HepG2 (cell line): ENCODE data around the gene MEI1. TPM values are rescaled to one million over a fixed set of nuclear protein-coding genes. Genes with fewer than 3 reads are reported as not detected.

ENCODE experiments used
- ATAC-seq: fragments of 200-7000 bp; cut with Tn5 transposase; 3 replicates; pipeline ENCODE4 v1.9.1; 2020; ENCODE audit warnings: mild to moderate bottlenecking, moderate library complexity
- BruUV-seq: library from RNA; stranded (reverse); fragments of 400-500 nt; replicated peaks from 2 replicates; lab custom pipeline; 2021; lab: Mats Ljungman, UMichigan
- CTCF ChIA-PET: fragments of 300-600 bp; formaldehyde crosslinking; extraction: SDS; loops from one replicate; lab custom pipeline; 2021; ENCODE audit warnings: low total read pairs, inconsistent platforms, low intra/inter-chr PET ratio; lab: Yijun Ruan, JAX
- POLR2A ChIA-PET: fragments of 350-600 bp; sonication (Branson Sonifier 250); formaldehyde crosslinking; loops from one replicate; lab custom pipeline; 2020; ENCODE audit warnings: antibody characterized with exemption, inconsistent platforms; lab: Yijun Ruan, JAX
- DNase-seq: peaks from one replicate; pipeline ENCODE4 v3.0.0-alpha.2; 2015; ENCODE audit warnings: low spot score
- FAIRE-seq: peaks from 3 replicates; lab custom pipeline; 2011; peaks lifted over from hg19 to GRCh38; lab: Jason Lieb, UNC
- H2AFZ ChIP-seq: one replicate; pipeline ENCODE4 v1.6.1; 2011; ENCODE audit warnings: low read length, inconsistent platforms
- H3K27ac ChIP-seq: fragments of 300-600 bp; 3 replicates; pipeline ENCODE4 v1.8.0; 2011; ENCODE audit warnings: mixed run types, mild to moderate bottlenecking, mixed read lengths, low read length, inconsistent platforms; ENCODE audit not compliant: insufficient read depth; ENCODE audit errors: extremely low read length
- H3K27me3 ChIP-seq, 2 experiments: fragments of 200-600 bp in 1 of 2; 2 replicates in 1 of 2; 3 replicates in 1 of 2; pipeline versions ENCODE4 v1.6.0 to v1.8.0; 2011; ENCODE audit warnings: low read length in 2 of 2, mild to moderate bottlenecking in 2 of 2, moderate library complexity in 2 of 2, inconsistent platforms in 1 of 2; ENCODE audit not compliant: insufficient read depth in 2 of 2, control insufficient read depth in 1 of 2
- H3K36me3 ChIP-seq, 2 experiments: fragments of 200-600 bp in 1 of 2; replicated peaks in 1 of 2; 2 replicates in 1 of 2; 3 replicates in 1 of 2; pipeline versions ENCODE4 v1.5.1 to v1.8.0; 2011; ENCODE audit warnings: low read length in 2 of 2, inconsistent platforms in 1 of 2; ENCODE audit not compliant: insufficient read depth in 2 of 2, control insufficient read depth in 1 of 2
- H3K4me1 ChIP-seq: 2 replicates; pipeline ENCODE4 v1.5.1; 2012; ENCODE audit warnings: low read length, inconsistent platforms; ENCODE audit not compliant: insufficient read depth
- H3K4me2 ChIP-seq: 2 replicates; pipeline ENCODE4 v1.6.0; 2011; ENCODE audit warnings: low read depth, low read length, inconsistent platforms
- H3K4me3 ChIP-seq, 3 experiments: fragments of 200-600 bp in 1 of 3; sonication (generic), shearing (Covaris generic) in 1 of 3; replicated peaks in 1 of 3; 2 replicates each; pipeline ENCODE4 v1.5.1; 2011 to 2016; ENCODE audit warnings: low read length in 3 of 3, inconsistent platforms in 2 of 3, low read depth in 2 of 3, mild to moderate bottlenecking in 2 of 3, control low read depth in 1 of 3, mixed read lengths in 1 of 3; ENCODE audit not compliant: insufficient read depth in 1 of 3
- H3K79me2 ChIP-seq: one replicate; pipeline ENCODE4 v1.6.1; 2011; ENCODE audit warnings: low read length, inconsistent platforms; ENCODE audit not compliant: insufficient read depth
- H3K9ac ChIP-seq: 2 replicates; pipeline ENCODE4 v1.6.0; 2011; ENCODE audit warnings: mild to moderate bottlenecking, low read depth, low read length, inconsistent platforms; ENCODE audit not compliant: insufficient read depth
- H3K9me3 ChIP-seq: 2 replicates; pipeline ENCODE4 v1.5.1; 2012; ENCODE audit warnings: mild to moderate bottlenecking, low read length
- H4K20me1 ChIP-seq: 2 replicates; pipeline ENCODE4 v1.6.0; 2011; ENCODE audit warnings: inconsistent platforms, mild to moderate bottlenecking, low read length, moderate library complexity; ENCODE audit not compliant: insufficient read depth
- DMAP1 ChIP-seq: IDR thresholded peaks from 2 replicates; pipeline ENCODE4 v1.6.1; 2016
- HIC2 ChIP-seq: sonication (generic); formaldehyde crosslinking; IDR thresholded peaks from 2 replicates; pipeline ENCODE4 v1.9.0; 2022; ENCODE audit warnings: low read depth, missing genetic modification reagents
- JARID2 ChIP-seq: sonication (generic); formaldehyde crosslinking; IDR thresholded peaks from 2 replicates; pipeline ENCODE4 v1.8.1; 2023; ENCODE audit warnings: missing genetic modification reagents, inconsistent platforms; ENCODE audit not compliant: insufficient replicate concordance
- KDM3A ChIP-seq: IDR thresholded peaks from 2 replicates; pipeline ENCODE4 v1.6.1; 2018; ENCODE audit warnings: low read depth, missing compliant biosample characterization
- KLF13 ChIP-seq: sonication (generic); formaldehyde crosslinking; IDR thresholded peaks from 2 replicates; pipeline ENCODE4 v1.4.0; 2020; ENCODE audit warnings: mild to moderate bottlenecking, missing genetic modification reagents
- STAT5B ChIP-seq: sonication (generic); formaldehyde crosslinking; IDR thresholded peaks from 2 replicates; pipeline ENCODE4 v1.4.0; 2020; ENCODE audit warnings: missing genetic modification reagents
- TFDP1 ChIP-seq: IDR thresholded peaks from 2 replicates; pipeline ENCODE4 v1.6.1; 2016; ENCODE audit warnings: missing compliant biosample characterization, missing genetic modification reagents, borderline replicate concordance
- USF2 ChIP-seq, 2 experiments: sonication (generic) in 1 of 2; formaldehyde crosslinking in 1 of 2; IDR thresholded peaks; 2 replicates each; pipeline versions ENCODE4 v1.5.1 to v1.6.1; 2011 to 2020; ENCODE audit warnings: borderline replicate concordance in 1 of 2, low read depth in 1 of 2, low read length in 1 of 2, mild to moderate bottlenecking in 1 of 2, missing genetic modification reagents in 1 of 2, moderate library complexity in 1 of 2
- ZBTB25 ChIP-seq: IDR thresholded peaks from 2 replicates; pipeline ENCODE4 v1.6.1; 2018; ENCODE audit warnings: missing genetic modification reagents
- ZBTB37 ChIP-seq: sonication (generic); formaldehyde crosslinking; IDR thresholded peaks from 2 replicates; pipeline ENCODE4 v1.4.0; 2020; ENCODE audit warnings: mild to moderate bottlenecking, missing genetic modification reagents
- ZNF451 ChIP-seq: sonication (generic); formaldehyde crosslinking; IDR thresholded peaks from 2 replicates; pipeline ENCODE4 v1.5.0; 2020; ENCODE audit warnings: mild to moderate bottlenecking, missing genetic modification reagents
- ZNF549 ChIP-seq: sonication (generic); formaldehyde crosslinking; IDR thresholded peaks from 2 replicates; pipeline ENCODE4 v1.5.0; 2020; ENCODE audit warnings: missing genetic modification reagents
- ZNF619 ChIP-seq: sonication (generic); formaldehyde crosslinking; IDR thresholded peaks from 2 replicates; pipeline ENCODE4 v1.4.0; 2020; ENCODE audit warnings: mild to moderate bottlenecking, missing genetic modification reagents
- ZNF644 ChIP-seq: IDR thresholded peaks from 2 replicates; pipeline ENCODE4 v1.6.1; 2016; ENCODE audit warnings: low read depth
- ZNF713 ChIP-seq: sonication (generic); formaldehyde crosslinking; IDR thresholded peaks from 2 replicates; pipeline ENCODE4 v1.4.0; 2020; ENCODE audit warnings: mild to moderate bottlenecking, missing genetic modification reagents
- WGBS: methylation state at CpG from one replicate; pipeline ENCODE4 v1.1.6; 2017; ENCODE audit warnings: low lambda C conversion rate; 5-methylcytosine and 5-hydroxymethylcytosine counted together
- in situ Hi-C: cut with HindIII; loops from 2 replicates; pipeline ENCODE4 v1.10.0; 2017; ENCODE audit warnings: low pct_unique_long_range_greater_than_20kb; ENCODE audit not compliant: extremely low pct_ligation_motif_present
- intact Hi-C: fragments of 100-400 bp; cut with micrococcal nuclease; formaldehyde crosslinking; loops from one replicate; pipeline ENCODE4 v1.10.0; 2022; ENCODE audit not compliant: unreplicated experiment
- polyA plus RNA-seq, 8 experiments: library from polyadenylated mRNA; depleted of rRNA in 3 of 8; stranded (reverse) in 7 of 8; unstranded in 1 of 8; fragments of >200 nt; fragmentation: Illumina TruSeq in 4 of 8; extraction: Trizol in 4 of 8; gene quantifications; 2 replicates each; pipeline versions ENCODE4 v1.2.1 to v1.2.3, GENCODE V29; 2011 to 2016; ENCODE audit warnings: low read depth in 4 of 8, missing spikeins in 1 of 8, mixed read lengths in 1 of 8; ENCODE audit not compliant: insufficient read depth in 1 of 8
- total RNA-seq, 5 experiments: library from RNA; depleted of rRNA; stranded (reverse); fragments of >200 nt; fragmentation: Illumina TruSeq; extraction: Trizol; gene quantifications; 2 replicates each; pipeline ENCODE4 v1.2.3, GENCODE V29; 2016; ENCODE audit warnings: low read depth in 1 of 5

Gene MEI1
- total and polyA plus RNA-seq, 2 of the 13 experiments (the other 11 are each of a cell fraction or from before 2014, with no cell fraction given) = 0.75 to 1.9 TPM

- WGBS = 7% methylated on average over 6 of the region's 6 CpGs
- peak; percentile 86 for ATAC-seq
- peaks cover 0 to 12% of the 10 kb centered on the region in 2 experiments; a peak in 2 of 5 replicates for H3K27me3 ChIP-seq
- intact Hi-C loops (no loop called here), in situ Hi-C loops (no loop called here)
- H3K4me3 ChIP-seq = no peak overlapping the region
- no peaks in the 10 kb centered on the region for H3K36me3 ChIP-seq
- no peaks in the 10 kb centered on the region for H3K4me1 ChIP-seq
- H3K9ac ChIP-seq = no peak overlapping the region
- FAIRE-seq = no peak
- H3K79me2 ChIP-seq = no peaks in the 10 kb centered on the region
- H3K4me2 ChIP-seq = no peak overlapping the region
- H4K20me1 ChIP-seq = no peaks in the 10 kb centered on the region
- no peak overlapping the region for H2AFZ ChIP-seq
- ChIA-PET CTCF (no interaction called here), POLR2A (no interaction called here)
- no peak for DNase-seq
- no peak overlapping the region for H3K27ac ChIP-seq
- BruUV-seq = no TSS peak
- H3K9me3 ChIP-seq = no peaks in the 10 kb centered on the region
- TF ChIP-seq ZNF549 (no peak), KDM3A (CRISPR knock-in tag) (no peak), ZNF451 (CRISPR knock-in tag) (no peak), ZBTB37 (CRISPR knock-in tag) (no peak), JARID2 (CRISPR knock-in tag) (no peak), USF2 (IDR thresholded peaks at IDR 0.05; ENCODE audit: low read depth, low read length) (no peak), USF2 (CRISPR knock-in tag; IDR thresholded peaks at IDR 0.05; ENCODE audit: borderline replicate concordance) (no peak), DMAP1 (no peak), STAT5B (CRISPR knock-in tag) (no peak), TFDP1 (no peak), ZNF713 (CRISPR knock-in tag) (no peak), KLF13 (CRISPR knock-in tag) (no peak), ZNF619 (CRISPR knock-in tag) (no peak), ZNF644 (CRISPR knock-in tag) (no peak), ZBTB25 (CRISPR knock-in tag) (no peak), HIC2 (CRISPR knock-in tag) (no peak)
Measured at GRCh38 chr22:41742918-41743317, 43.6 kb downstream of the MEI1 start.
